ENCODE results near the gene AP3D1. TPM values are rescaled to one million over a fixed set of nuclear protein-coding genes. Genes with fewer than 3 reads are reported as not detected.
A peak's percentile ranks its signal among the peaks of the same experiment; 100 is the strongest.

The AP3D1 gene
- total RNA-seq, 2 donors from 2014 or later, result 105 to 137 TPM

DNA sequence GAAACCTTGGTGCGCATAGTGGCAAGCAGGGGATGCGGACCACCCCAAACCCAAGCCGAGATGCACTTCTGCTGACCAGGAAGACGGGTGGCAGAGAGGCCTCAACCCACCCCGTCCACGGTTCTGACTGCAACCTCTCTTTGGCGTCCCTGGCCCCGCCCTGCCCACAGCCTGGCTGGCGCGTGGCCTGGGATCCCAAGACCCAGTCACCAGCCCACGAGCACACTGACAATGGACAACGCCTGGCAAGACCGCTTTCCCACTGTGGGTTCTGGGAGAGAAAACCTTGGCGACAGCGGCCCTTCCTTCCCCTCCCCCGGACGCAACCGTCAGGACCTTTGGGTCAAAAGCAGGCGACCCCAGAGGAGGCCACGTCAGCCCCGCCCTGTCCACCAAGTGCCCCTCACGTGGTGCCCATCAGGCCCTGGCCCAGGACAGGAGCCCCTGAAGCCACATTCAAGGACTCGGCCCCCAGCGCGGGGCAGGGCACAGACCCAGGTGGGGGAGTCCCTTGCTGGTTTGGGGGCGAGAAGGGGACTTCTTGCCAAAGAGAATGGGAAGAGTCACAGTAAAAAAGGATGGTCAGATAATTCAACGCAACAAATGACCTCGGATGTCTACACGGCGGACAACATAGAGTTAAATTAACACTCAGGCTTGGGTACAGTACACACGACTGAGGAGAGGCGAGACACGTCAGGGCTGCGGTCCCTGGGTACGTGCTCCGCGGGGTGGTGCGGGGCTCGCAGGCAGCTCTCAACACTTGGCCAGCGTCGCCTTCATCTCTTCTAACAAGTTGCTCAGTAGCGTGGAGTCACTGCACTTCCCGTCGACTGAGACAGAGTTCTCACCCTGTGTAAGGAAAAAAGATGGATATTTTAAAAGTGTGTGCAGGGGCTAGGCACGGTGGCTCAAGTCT lies 49.7 kb downstream of the AP3D1 start:
- no peak for TF ChIP-seq CTCF (IDR thresholded peaks at IDR 0.05)
- Histone ChIP-seq H3K9me3 (no peaks in the 10 kb centered on the region), H3K27ac (no peak overlapping the region), H3K9ac (ENCODE audit: low read depth in 2 of 2, low read length in 2 of 2) (no peak overlapping the region), H3K4me1 (no peaks in the 10 kb centered on the region), H3K4me3 (no peak overlapping the region), H3K27me3 (no peaks in the 10 kb centered on the region), H3K36me3 (peaks cover 8% of the 10 kb centered on the region)
- intact Hi-C loops (cut with DNase I), result loop anchor here (5.0 kb wide), 1 partner anchor 46 kb away; no protein-coding TSS in a partner anchor
- DNase-seq, result no peak

GRCh38 chr19:2100719-2101061 lies 50.7 kb downstream of the AP3D1 start:
- intact Hi-C loops (cut with DNase I), result loop anchor here (5.0 kb wide), 1 partner anchor 47 kb away; no protein-coding TSS in a partner anchor
- Histone ChIP-seq H3K4me3 (no peak overlapping the region), H3K9ac (ENCODE audit: low read depth in 2 of 2, low read length in 2 of 2) (no peak overlapping the region), H3K27me3 (no peaks in the 10 kb centered on the region), H3K27ac (no peak overlapping the region), H3K36me3 (peaks cover 2% of the 10 kb centered on the region), H3K9me3 (no peaks in the 10 kb centered on the region), H3K4me1 (no peaks in the 10 kb centered on the region)
- no peak for DNase-seq
- TF ChIP-seq CTCF (IDR thresholded peaks at IDR 0.05), result no peak

GRCh38 chr19:2099937-2100718 lies 51.2 kb downstream of the AP3D1 start:
- H3K36me3 ChIP-seq, result no peaks in the 10 kb centered on the region
- intact Hi-C loops (cut with DNase I), result loop anchor here (5.0 kb wide), 1 partner anchor 47 kb away; no protein-coding TSS in a partner anchor
- TF ChIP-seq CTCF (IDR thresholded peaks at IDR 0.05), result no peak

DNA sequence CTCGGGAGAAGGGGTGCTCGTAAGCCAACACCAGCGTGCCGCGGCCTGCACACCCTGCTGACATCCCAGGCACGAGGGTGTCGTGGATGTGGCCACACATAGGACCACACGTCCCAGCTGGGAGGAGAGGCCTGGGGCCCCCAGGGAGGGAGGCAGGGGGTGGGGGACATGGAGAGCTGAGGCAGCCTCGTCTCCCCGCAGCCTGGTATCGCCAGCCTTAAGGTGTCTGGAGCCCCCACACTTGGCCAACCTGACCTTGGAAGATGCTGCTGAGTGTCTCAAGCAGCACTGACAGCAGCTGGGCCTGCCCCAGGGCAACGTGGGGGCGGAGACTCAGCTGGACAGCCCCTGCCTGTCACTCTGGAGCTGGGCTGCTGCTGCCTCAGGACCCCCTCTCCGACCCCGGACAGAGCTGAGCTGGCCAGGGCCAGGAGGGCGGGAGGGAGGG lies 52.3 kb downstream of the AP3D1 start:
- Histone ChIP-seq H3K27me3 (no peaks in the 10 kb centered on the region), H3K4me1 (no peaks in the 10 kb centered on the region), H3K27ac (no peak overlapping the region), H3K36me3 (no peaks in the 10 kb centered on the region), H3K4me3 (no peak overlapping the region), H3K9ac (ENCODE audit: low read depth in 2 of 2, low read length in 2 of 2) (no peak overlapping the region), H3K9me3 (no peaks in the 10 kb centered on the region)
- no peak for DNase-seq
- intact Hi-C loops (cut with DNase I), result no loop called here
- TF ChIP-seq CTCF (IDR thresholded peaks at IDR 0.05), result no peak

More at GRCh38 chr19:2099937-2100718, 51.2 kb downstream of the AP3D1 start:
- Histone ChIP-seq H3K9ac (ENCODE audit: low read depth in 2 of 2, low read length in 2 of 2) (no peak overlapping the region), H3K9me3 (no peaks in the 10 kb centered on the region), H3K4me3 (no peak overlapping the region), H3K4me1 (no peaks in the 10 kb centered on the region), H3K27me3 (no peaks in the 10 kb centered on the region), H3K27ac (no peak overlapping the region)
- DNase-seq, result no peak

DNA sequence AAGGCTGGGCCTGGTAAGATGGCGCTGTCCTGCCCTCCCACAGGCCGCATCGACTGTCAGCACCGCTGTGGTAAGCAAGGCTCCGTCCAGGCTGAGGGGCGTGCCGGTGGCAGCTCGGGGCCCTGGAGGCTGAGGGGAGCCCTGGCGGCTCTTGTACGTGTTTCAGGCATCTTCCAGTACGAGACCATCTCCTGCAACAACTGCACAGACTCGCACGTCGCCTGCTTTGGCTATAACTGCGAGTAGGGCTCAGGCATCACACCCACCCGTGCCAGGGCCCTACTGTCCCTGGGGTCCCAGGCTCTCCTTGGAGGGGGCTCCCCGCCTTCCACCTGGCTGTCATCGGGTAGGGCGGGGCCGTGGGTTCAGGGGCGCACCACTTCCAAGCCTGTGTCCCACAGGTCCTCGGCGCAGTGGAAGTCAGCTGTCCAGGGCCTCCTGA lies 53.5 kb downstream of the AP3D1 start:
- Histone ChIP-seq H3K27me3 (no peaks in the 10 kb centered on the region), H3K27ac (no peak overlapping the region), H3K9me3 (no peaks in the 10 kb centered on the region), H3K36me3 (no peaks in the 10 kb centered on the region), H3K4me3 (no peak overlapping the region), H3K9ac (ENCODE audit: low read depth in 2 of 2, low read length in 2 of 2) (peak overlapping the region in 1 of 2 donors; percentile 12), H3K4me1 (peaks cover 2% of the 10 kb centered on the region)
- intact Hi-C loops (cut with DNase I), result no loop called here
- TF ChIP-seq CTCF (IDR thresholded peaks at IDR 0.05), result no peak
- no peak for DNase-seq

Measured in colonic mucosa (tissue), 4 donors.